ENCODE data around the gene TMEM61.

DNA sequence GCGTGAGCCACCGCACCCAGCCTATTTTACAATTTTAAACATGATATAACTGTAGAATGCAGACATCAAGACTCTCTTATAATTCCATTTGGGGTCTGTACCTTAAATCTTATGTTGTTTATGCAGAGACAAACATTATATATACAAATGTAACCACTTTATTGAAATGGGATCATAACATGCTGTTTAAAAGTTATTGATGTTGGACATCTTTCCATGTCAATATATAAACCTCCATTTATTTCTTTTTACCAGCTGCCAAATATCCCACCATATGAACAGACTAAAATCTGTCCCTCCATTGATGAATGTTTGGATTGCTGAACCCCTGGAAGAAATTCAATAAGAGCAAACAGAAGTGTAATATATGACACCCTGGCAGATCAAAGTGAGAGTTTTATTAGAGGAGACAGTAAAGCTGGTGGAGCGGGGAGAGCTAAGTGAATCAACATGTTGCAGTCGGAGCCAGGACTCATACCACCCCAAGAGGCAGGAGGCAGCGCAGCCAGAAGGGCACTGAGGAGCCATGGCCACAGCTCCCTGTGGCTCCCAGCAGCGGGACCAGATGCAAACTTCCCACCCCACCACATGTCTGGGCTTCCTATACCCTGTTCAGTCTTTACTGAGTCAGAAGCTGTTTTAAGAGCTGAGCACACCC is 54.2 kb downstream of the TMEM61 start:
- no peak for TF ChIP-seq POLR2AphosphoS5 (IDR thresholded peaks at IDR 0.05)
- TF ChIP-seq, protein P1, sequence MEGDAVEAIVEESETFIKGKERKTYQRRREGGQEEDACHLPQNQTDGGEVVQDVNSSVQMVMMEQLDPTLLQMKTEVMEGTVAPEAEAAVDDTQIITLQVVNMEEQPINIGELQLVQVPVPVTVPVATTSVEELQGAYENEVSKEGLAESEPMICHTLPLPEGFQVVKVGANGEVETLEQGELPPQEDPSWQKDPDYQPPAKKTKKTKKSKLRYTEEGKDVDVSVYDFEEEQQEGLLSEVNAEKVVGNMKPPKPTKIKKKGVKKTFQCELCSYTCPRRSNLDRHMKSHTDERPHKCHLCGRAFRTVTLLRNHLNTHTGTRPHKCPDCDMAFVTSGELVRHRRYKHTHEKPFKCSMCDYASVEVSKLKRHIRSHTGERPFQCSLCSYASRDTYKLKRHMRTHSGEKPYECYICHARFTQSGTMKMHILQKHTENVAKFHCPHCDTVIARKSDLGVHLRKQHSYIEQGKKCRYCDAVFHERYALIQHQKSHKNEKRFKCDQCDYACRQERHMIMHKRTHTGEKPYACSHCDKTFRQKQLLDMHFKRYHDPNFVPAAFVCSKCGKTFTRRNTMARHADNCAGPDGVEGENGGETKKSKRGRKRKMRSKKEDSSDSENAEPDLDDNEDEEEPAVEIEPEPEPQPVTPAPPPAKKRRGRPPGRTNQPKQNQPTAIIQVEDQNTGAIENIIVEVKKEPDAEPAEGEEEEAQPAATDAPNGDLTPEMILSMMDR (IDR thresholded peaks at IDR 0.05) = no peak
- no peak for TF ChIP-seq POLR2A (IDR thresholded peaks at IDR 0.05)

Data from breast epithelium (tissue), 3 donors.